C4-2B (cell line): ENCODE measurements around the gene NKTR.

ENCODE experiments used
- ZFX ChIP-seq: fragments of 450-650 bp; IDR thresholded peaks from 2 replicates; pipeline ENCODE4 v1.6.1; 2017
- TF ChIP-seq, protein P1 (sequence below): fragments of 450-650 bp; conservative IDR thresholded peaks from 2 replicates; pipeline ENCODE4 v1.5.1; 2017; ENCODE audit warnings: mild to moderate bottlenecking

DNA sequence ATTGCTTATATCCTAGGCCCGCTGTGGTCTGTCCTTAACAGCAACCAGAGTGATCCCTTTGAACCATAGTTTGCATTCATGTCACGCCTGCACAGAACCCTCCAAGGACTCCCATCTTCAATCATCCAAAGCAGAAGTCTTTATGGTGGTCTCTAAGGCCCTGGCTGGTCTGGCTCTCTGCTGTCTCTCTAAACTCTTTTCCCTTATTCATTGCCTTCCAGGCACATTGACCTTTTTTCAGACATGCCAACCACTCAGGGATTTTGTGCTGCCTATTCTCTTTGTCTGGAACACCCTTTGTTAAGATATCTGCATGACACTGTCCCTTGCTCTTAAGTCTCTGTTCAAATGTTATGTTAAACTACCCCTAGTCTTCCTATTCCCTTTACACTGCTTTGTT, 31.1 kb downstream of the NKTR start:
- TF ChIP-seq, protein P1, sequence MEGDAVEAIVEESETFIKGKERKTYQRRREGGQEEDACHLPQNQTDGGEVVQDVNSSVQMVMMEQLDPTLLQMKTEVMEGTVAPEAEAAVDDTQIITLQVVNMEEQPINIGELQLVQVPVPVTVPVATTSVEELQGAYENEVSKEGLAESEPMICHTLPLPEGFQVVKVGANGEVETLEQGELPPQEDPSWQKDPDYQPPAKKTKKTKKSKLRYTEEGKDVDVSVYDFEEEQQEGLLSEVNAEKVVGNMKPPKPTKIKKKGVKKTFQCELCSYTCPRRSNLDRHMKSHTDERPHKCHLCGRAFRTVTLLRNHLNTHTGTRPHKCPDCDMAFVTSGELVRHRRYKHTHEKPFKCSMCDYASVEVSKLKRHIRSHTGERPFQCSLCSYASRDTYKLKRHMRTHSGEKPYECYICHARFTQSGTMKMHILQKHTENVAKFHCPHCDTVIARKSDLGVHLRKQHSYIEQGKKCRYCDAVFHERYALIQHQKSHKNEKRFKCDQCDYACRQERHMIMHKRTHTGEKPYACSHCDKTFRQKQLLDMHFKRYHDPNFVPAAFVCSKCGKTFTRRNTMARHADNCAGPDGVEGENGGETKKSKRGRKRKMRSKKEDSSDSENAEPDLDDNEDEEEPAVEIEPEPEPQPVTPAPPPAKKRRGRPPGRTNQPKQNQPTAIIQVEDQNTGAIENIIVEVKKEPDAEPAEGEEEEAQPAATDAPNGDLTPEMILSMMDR, result no peak
- no peak for TF ChIP-seq ZFX
